Common myeloid progenitor, CD34-positive (primary cell): ENCODE measurements around the gene HOMER1. TPM values are rescaled to one million over a fixed set of nuclear protein-coding genes. Genes with fewer than 3 reads are reported as not detected.

Experiments used
- CTCF ChIA-PET: fragments of 350-600 bp; sonication (Branson Sonifier 250); formaldehyde crosslinking; loops from one replicate; lab custom pipeline; 2021; ENCODE audit warnings: antibody characterized with exemption; lab: Charles Lee
- POLR2A ChIA-PET: fragments of 350-600 bp; sonication (Branson Sonifier 250); formaldehyde crosslinking; loops from one replicate; lab custom pipeline; 2021; ENCODE audit warnings: antibody characterized with exemption; lab: Charles Lee
- DNase-seq, 3 donors: peaks; one replicate each; pipeline versions ENCODE4 v3.0.0 to v3.0.0-alpha.2; 2013
- H3K27ac ChIP-seq, 2 experiments: 1 replicate in 1 of 2; 2 replicates in 1 of 2; pipeline ENCODE4 v1.7.0; 2013; ENCODE audit warnings: inconsistent platforms in 2 of 2, low read length in 2 of 2, mild to moderate bottlenecking in 2 of 2, low read depth in 1 of 2, moderate library complexity in 1 of 2; ENCODE audit not compliant: severe bottlenecking in 2 of 2, insufficient read depth in 1 of 2, poor library complexity in 1 of 2
- H3K27me3 ChIP-seq, 5 experiments: replicated peaks in 2 of 5; 1 replicate in 3 of 5; 2 replicates in 2 of 5; pipeline versions ENCODE4 v1.6.1 to v1.7.0; 2013; ENCODE audit warnings: low read length in 4 of 5, mild to moderate bottlenecking in 2 of 5, moderate library complexity in 2 of 5, inconsistent platforms in 1 of 5; ENCODE audit not compliant: insufficient read depth in 5 of 5, control insufficient read depth in 4 of 5
- H3K36me3 ChIP-seq, 4 experiments: 1 replicate in 2 of 4; 2 replicates in 2 of 4; pipeline versions ENCODE4 v1.6.1 to v1.7.0; 2013; ENCODE audit warnings: low read length in 3 of 4, control low read depth in 1 of 4, mild to moderate bottlenecking in 1 of 4; ENCODE audit not compliant: control insufficient read depth in 4 of 4, insufficient read depth in 4 of 4
- H3K4me1 ChIP-seq, 4 experiments: 1 replicate in 3 of 4; 2 replicates in 1 of 4; pipeline versions ENCODE4 v1.6.1 to v1.7.1; 2013; ENCODE audit warnings: low read length in 3 of 4, mild to moderate bottlenecking in 3 of 4, control low read depth in 1 of 4, inconsistent platforms in 1 of 4, moderate library complexity in 1 of 4; ENCODE audit not compliant: control insufficient read depth in 4 of 4, insufficient read depth in 4 of 4; ENCODE audit errors: control extremely low read depth in 1 of 4
- H3K4me3 ChIP-seq, 7 experiments: 1 replicate in 4 of 7; 2 replicates in 3 of 7; pipeline versions ENCODE4 v1.5.1 to v1.7.0; 2013; ENCODE audit warnings: mild to moderate bottlenecking in 7 of 7, low read length in 6 of 7, moderate library complexity in 6 of 7, inconsistent platforms in 2 of 7, low read depth in 2 of 7, control low read depth in 1 of 7; ENCODE audit not compliant: insufficient read depth in 4 of 7, control insufficient read depth in 1 of 7; ENCODE audit errors: extremely low read depth in 1 of 7
- H3K9me3 ChIP-seq, 5 experiments: 1 replicate in 4 of 5; 2 replicates in 1 of 5; pipeline versions ENCODE4 v1.6.1 to v1.7.1; 2013; ENCODE audit warnings: low read length in 4 of 5, mild to moderate bottlenecking in 2 of 5, inconsistent platforms in 1 of 5, low read depth in 1 of 5, moderate library complexity in 1 of 5; ENCODE audit not compliant: control insufficient read depth in 4 of 5, insufficient read depth in 2 of 5; ENCODE audit errors: control extremely low read depth in 1 of 5
- WGBS: methylation state at CpG from one replicate; pipeline ENCODE4 v1.1.5; 2013; ENCODE audit not compliant: insufficient coverage; 5-methylcytosine and 5-hydroxymethylcytosine counted together
- polyA plus RNA-seq: library from polyadenylated mRNA; unstranded; fragments of 120-200 nt; gene quantifications from one replicate; pipeline ENCODE4 v1.2.1, GENCODE V29; 2013

The HOMER1 gene
- 0.37 TPM for polyA plus RNA-seq

DNA sequence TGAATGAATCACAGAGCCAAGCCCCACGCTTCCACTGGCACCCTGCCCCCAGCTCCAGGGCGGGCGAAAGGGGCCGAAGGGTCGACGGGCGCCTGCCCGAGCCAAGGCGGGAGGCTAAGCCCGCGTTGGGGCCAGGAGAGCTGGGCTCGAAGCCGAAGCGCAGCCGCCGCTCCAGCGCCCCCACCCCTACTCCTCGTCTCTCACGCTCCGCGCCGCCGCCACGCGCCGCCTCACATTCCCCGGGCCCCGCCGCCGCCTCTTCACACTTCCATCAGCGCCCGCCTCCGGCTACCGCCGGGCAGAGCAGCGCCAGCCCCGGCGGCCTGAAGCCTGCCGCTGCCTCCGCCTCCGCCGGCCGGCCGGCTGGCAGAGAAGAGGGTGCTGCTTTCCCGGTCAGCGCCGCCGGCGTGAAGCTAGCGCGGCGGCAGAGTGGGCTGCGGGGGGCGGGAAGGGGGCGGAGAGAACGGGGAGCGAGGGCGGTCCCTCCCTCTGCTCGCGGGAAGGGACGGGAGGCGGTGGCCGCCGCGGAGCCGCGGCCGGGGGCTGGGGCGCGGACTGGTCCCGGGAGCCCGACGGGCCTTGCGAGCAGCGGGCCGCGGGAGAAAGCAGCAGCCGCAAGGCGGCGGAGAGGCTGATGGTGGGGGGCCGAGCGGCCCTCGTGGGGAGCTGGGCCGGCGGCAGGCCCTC is at the start of gene HOMER1:
HOMER1 (minus strand) TSS at position 431 of the 687 bp plus-strand sequence. CDS start 1,360 bp downstream, outside the sequence.
- CTCF ChIA-PET, result interaction anchor here (0.9 to 1.6 kb wide), 3 partner anchors 13 to 101 kb away, joined by 3 read pairs; no protein-coding TSS in a partner anchor
- H3K27me3 ChIP-seq, result peaks cover 19 to 54% (median 41%) of the 10 kb centered on the region in 5 experiments
- H3K4me3 ChIP-seq, result peak within 1 kb of the TSS; percentile 45 to 83 (median 73)
- H3K4me1 ChIP-seq, result peaks cover 8 to 26% (median 19%) of the 10 kb centered on the region in 4 experiments
- H3K9me3 ChIP-seq, result no peaks in the 10 kb centered on the region
- POLR2A ChIA-PET, result interaction anchor here (1.4 kb wide), 1 partner anchor 98 kb away, joined by 3 read pairs; no protein-coding TSS in a partner anchor
- peak; percentile 58 to 87 (median 75) for DNase-seq
- WGBS, result 1% methylated on average over 54 of the region's 85 CpGs
- no peaks in the 10 kb centered on the region for H3K36me3 ChIP-seq
- H3K27ac ChIP-seq, result peak within 1 kb of the TSS in 1 of 2 experiments; percentile 62

GRCh38 chr5:79563247-79563590 is 49.3 kb upstream of the HOMER1 start:
- no peak for DNase-seq
- Histone ChIP-seq H3K27ac (no peak overlapping the region), H3K9me3 (no peaks in the 10 kb centered on the region), H3K4me3 (no peak overlapping the region), H3K27me3 (no peaks in the 10 kb centered on the region), H3K36me3 (no peaks in the 10 kb centered on the region), H3K4me1 (peaks cover 0 to 3% (median 0%) of the 10 kb centered on the region in 4 experiments)
- ChIA-PET POLR2A (interaction anchor here (0.6 kb wide), 1 partner anchor 320 kb away, joined by 3 read pairs; no protein-coding TSS in a partner anchor), CTCF (interaction anchor here (0.7 to 1.4 kb wide), 2 partner anchors 174 to 295 kb away, joined by 4 to 5 read pairs; no protein-coding TSS in a partner anchor)
- no CpG with 5 or more reads among the region's 4 CpGs for WGBS

- Histone ChIP-seq H3K4me1 (peaks cover 0 to 3% (median 0%) of the 10 kb centered on the region in 4 experiments), H3K9me3 (no peaks in the 10 kb centered on the region), H3K36me3 (no peaks in the 10 kb centered on the region), H3K4me3 (no peak overlapping the region), H3K27ac (no peak overlapping the region), H3K27me3 (no peaks in the 10 kb centered on the region)
- no peak for DNase-seq
- ChIA-PET POLR2A (interaction anchor here (0.6 kb wide), 1 partner anchor 319 kb away, joined by 3 read pairs; no protein-coding TSS in a partner anchor), CTCF (interaction anchor here (0.7 to 1.5 kb wide), 3 partner anchors 54 to 295 kb away, joined by 3 to 5 read pairs (median 4); no protein-coding TSS in a partner anchor)
- WGBS, result 100% methylated on average over 1 of the region's 3 CpGs
Observed at GRCh38 chr5:79562351-79563246, 48.7 kb upstream of the HOMER1 start.

GRCh38 chr5:79561525-79561893 is 47.6 kb upstream of the HOMER1 start:
- H3K4me1 ChIP-seq, result peaks cover 0 to 3% (median 0%) of the 10 kb centered on the region in 4 experiments
- POLR2A ChIA-PET, result no interaction called here
- CTCF ChIA-PET, result interaction anchor here (1.5 kb wide), 1 partner anchor 55 kb away, joined by 3 read pairs; no protein-coding TSS in a partner anchor
- no peaks in the 10 kb centered on the region for H3K27me3 ChIP-seq
- no peak for DNase-seq
- H3K4me3 ChIP-seq, result no peak overlapping the region
- no peaks in the 10 kb centered on the region for H3K9me3 ChIP-seq
- H3K27ac ChIP-seq, result no peak overlapping the region
- no peaks in the 10 kb centered on the region for H3K36me3 ChIP-seq
- 80% methylated on average over 2 of the region's 3 CpGs for WGBS

- Histone ChIP-seq H3K4me3 (no peak overlapping the region), H3K27me3 (no peaks in the 10 kb centered on the region), H3K4me1 (peaks cover 0 to 3% (median 0%) of the 10 kb centered on the region in 4 experiments), H3K9me3 (no peaks in the 10 kb centered on the region), H3K27ac (no peak overlapping the region), H3K36me3 (no peaks in the 10 kb centered on the region)
- DNase-seq, result peak in 2 of 3 donors; percentile 25 to 30
- ChIA-PET CTCF (interaction anchor here (1.5 kb wide), 1 partner anchor 56 kb away, joined by 3 read pairs; no protein-coding TSS in a partner anchor), POLR2A (no interaction called here)
- 96% methylated on average over 3 of the region's 4 CpGs for WGBS
Observed at GRCh38 chr5:79560771-79561524, 47.0 kb upstream of the HOMER1 start.

DNA sequence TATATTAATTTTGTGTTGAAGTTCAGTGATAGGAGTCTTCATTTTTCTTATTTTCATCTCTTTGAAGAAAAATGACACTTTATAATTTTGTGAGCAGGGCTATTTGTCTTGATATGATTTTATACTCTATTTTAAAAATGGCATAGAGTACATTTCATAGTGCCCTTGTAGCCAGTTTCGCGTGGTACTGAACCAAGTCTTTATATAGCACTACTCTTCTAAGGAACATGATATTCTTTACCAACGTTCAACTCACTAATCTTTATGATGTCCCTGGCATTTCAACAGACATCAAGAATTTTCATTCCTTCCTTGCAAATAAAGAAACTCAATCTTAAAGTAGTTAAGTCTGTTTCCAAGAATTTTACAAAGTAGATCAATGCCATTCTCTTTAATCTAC is 41.5 kb upstream of the HOMER1 start:
- H3K36me3 ChIP-seq, result no peaks in the 10 kb centered on the region
- ChIA-PET POLR2A (no interaction called here), CTCF (interaction anchor here (1.6 kb wide), 1 partner anchor 303 kb away, joined by 5 read pairs; no protein-coding TSS in a partner anchor)
- no peaks in the 10 kb centered on the region for H3K27me3 ChIP-seq
- H3K27ac ChIP-seq, result no peak overlapping the region
- H3K4me3 ChIP-seq, result no peak overlapping the region
- no peak for DNase-seq
- WGBS, result 73% methylated on average over 3 of the region's 3 CpGs
- no peaks in the 10 kb centered on the region for H3K9me3 ChIP-seq
- H3K4me1 ChIP-seq, result peaks cover 0 to 5% (median 2%) of the 10 kb centered on the region in 4 experiments
